ENCODE data around the gene GK. TPM values are rescaled to one million over a fixed set of nuclear protein-coding genes. Genes with fewer than 3 reads are reported as not detected.
"Not testable (repeated sequence)": the region's sequence is repeated elsewhere in the genome, so short reads cannot be mapped to it uniquely, and the experiment has no call there.

Gene GK
- total RNA-seq, 1 experiment from 2014 or later, result 9.6 TPM

DNA sequence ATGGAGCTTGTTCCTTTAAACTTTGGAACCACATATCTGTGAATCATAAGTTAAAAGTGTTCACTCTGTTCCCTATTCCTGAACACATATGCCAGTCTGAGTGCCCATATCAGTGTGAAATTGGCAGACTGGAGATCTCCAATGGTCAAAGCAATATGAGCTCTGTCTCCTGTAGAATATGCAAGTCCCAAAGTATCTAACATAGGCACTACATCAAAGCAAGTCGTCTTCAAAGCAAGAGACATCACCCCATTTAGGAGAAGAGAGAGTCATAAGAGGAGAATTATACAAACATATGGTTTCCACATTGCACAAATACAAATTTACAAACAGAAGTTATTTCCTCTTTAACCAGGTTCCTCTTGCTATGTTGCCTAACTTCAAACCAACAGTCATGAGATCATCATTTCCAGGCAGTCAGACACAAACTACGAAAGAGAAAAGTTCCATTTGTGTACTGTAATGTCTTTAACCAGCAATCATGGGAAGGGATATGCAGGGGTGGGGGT is 9.9 kb upstream of the GK start:
- no peak for DNase-seq (ENCODE audit: low read depth, low spot score)
- in situ Hi-C loops (cut with HindIII; ENCODE audit: low pct_unique_long_range_greater_than_20kb, low sequenced_read_pairs), result no loop called here

DNA sequence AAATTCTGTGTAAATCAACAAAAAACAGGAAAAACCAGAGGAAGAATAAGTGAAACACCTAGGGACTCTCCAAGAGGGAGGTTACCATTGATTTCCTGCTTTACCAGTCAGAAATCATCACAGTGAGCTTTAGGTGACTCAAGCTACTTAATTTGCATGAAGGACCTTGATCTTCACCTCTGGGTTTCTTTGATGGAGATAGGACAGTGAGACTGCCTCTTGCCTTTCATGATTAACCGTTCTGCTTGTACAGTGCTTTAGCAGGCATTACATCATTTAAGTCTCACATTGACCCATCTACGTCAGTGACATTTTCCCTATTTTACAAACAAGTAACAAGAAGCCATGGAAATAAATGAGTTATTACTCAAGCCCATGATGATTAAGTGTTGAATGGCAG is 3.4 kb upstream of the GK start:
- DNase-seq (ENCODE audit: low read depth, low spot score), result no peak
- in situ Hi-C loops (cut with HindIII; ENCODE audit: low pct_unique_long_range_greater_than_20kb, low sequenced_read_pairs), result no loop called here

DNA sequence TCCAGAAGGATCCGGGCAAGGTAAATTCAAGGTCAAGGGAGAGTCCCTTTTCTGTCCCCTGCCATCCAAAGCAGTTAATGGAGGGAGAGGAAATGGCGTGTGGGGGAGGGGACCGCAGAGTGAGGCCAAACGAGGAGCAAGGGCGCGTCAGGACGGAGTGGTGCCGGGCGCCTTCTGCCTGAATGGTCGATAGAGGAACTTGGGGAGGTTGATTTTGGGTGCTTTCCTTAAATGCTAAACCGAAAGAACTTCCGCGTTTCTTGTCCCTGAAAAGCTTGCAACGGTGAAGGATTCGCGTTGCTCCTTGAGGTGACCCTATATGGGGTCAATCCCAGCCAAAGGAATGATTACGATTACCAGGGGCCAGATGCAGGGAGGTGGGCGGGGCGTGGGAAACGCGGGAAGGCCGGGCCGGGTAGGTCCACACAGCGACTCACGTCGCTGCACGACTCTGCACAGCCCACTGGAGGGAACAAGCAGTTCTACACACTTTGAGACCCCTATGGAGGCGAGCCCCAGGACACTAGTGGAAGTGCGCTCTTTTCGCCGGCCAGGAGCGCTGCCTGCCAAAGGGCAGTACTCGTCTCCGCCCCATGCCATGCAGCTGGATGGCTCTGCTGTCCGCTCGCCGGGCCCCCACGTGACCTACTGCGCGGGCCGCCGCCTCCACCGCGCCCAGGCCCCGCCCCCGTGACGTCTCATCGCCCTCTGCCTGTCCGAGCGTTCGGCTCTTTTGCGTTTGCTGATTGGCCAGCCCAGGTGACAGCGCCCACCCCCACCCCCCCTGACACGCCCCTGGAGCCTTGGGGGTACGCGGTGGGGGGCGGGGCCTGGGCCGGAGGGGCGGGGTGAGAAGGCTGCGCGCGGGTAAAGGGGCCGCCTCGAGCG is 452 bp upstream of the GK start:
- in situ Hi-C loops (cut with HindIII; ENCODE audit: low pct_unique_long_range_greater_than_20kb, low sequenced_read_pairs), result no loop called here
- peak; percentile 93 for DNase-seq (ENCODE audit: low read depth, low spot score)

GRCh38 chrX:30654386-30654785 is 1.2 kb downstream of the GK start:
- in situ Hi-C loops (cut with HindIII; ENCODE audit: low pct_unique_long_range_greater_than_20kb, low sequenced_read_pairs); DNase-seq (ENCODE audit: low read depth, low spot score): not testable (repeated sequence)

- in situ Hi-C loops (cut with HindIII; ENCODE audit: low pct_unique_long_range_greater_than_20kb, low sequenced_read_pairs), result no loop called here
- no peak for DNase-seq (ENCODE audit: low read depth, low spot score)
Measured at GRCh38 chrX:30654989-30655607, 1.9 kb downstream of the GK start.

GRCh38 chrX:30655991-30656390 is 2.8 kb downstream of the GK start:
- DNase-seq (ENCODE audit: low read depth, low spot score), result no peak
- in situ Hi-C loops (cut with HindIII; ENCODE audit: low pct_unique_long_range_greater_than_20kb, low sequenced_read_pairs), result no loop called here

- DNase-seq (ENCODE audit: low read depth, low spot score), result no peak
- in situ Hi-C loops (cut with HindIII; ENCODE audit: low pct_unique_long_range_greater_than_20kb, low sequenced_read_pairs), result no loop called here
Measured at GRCh38 chrX:30657196-30658161, 4.3 kb downstream of the GK start.

- DNase-seq (ENCODE audit: low read depth, low spot score), result peak; percentile 71
- in situ Hi-C loops (cut with HindIII; ENCODE audit: low pct_unique_long_range_greater_than_20kb, low sequenced_read_pairs), result no loop called here
Measured at GRCh38 chrX:30659421-30659820, 6.2 kb downstream of the GK start.

- DNase-seq (ENCODE audit: low read depth, low spot score), result no peak
- in situ Hi-C loops (cut with HindIII; ENCODE audit: low pct_unique_long_range_greater_than_20kb, low sequenced_read_pairs), result no loop called here
Measured at GRCh38 chrX:30661228-30661627, 8.0 kb downstream of the GK start.

- DNase-seq (ENCODE audit: low read depth, low spot score), result no peak
- in situ Hi-C loops (cut with HindIII; ENCODE audit: low pct_unique_long_range_greater_than_20kb, low sequenced_read_pairs), result no loop called here
Measured at GRCh38 chrX:30663322-30663721, 10.1 kb downstream of the GK start.

DNA sequence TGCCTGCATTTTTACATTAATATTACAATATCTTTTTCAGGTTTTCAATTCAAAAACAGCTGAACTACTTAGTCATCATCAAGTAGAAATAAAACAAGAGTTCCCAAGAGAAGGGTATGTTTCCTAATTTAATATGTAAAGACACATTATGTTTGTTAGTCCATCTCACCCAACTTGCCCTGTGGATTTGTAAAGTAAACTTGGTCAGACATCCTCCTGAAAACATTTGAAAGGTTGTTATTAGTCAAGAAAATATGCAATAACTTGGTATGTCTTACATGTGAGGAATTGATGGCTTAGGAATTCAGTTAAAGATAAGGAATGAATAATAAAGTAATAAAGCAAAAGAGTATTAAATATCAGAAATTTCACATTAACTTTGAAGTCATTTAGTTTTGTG is 12.2 kb downstream of the GK start:
- in situ Hi-C loops (cut with HindIII; ENCODE audit: low pct_unique_long_range_greater_than_20kb, low sequenced_read_pairs), result no loop called here
- no peak for DNase-seq (ENCODE audit: low read depth, low spot score)

- in situ Hi-C loops (cut with HindIII; ENCODE audit: low pct_unique_long_range_greater_than_20kb, low sequenced_read_pairs), result no loop called here
- no peak for DNase-seq (ENCODE audit: low read depth, low spot score)
Measured at GRCh38 chrX:30666094-30666493, 12.9 kb downstream of the GK start.

- in situ Hi-C loops (cut with HindIII; ENCODE audit: low pct_unique_long_range_greater_than_20kb, low sequenced_read_pairs), result no loop called here
- no peak for DNase-seq (ENCODE audit: low read depth, low spot score)
Measured at GRCh38 chrX:30668581-30668980, 15.4 kb downstream of the GK start.

DNA sequence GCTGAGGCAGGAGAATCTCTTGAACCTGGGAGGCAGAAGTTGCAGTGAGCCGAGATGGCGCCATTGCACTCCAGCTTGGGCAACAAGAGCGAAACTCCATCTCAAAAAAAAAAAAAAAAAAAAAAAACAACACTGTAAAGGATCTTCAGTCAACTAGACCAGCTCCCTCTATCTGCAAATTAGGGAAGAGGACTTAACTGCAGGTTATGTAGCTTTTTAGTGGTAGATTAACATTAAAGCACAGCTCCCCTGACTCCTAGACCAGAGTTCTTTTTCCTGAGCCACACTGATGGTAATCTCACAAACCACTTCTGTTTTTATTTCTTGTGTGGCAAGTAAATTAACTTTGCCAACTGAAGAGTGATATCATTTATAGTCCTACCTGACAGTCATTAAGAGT is 18.0 kb downstream of the GK start:
- in situ Hi-C loops (cut with HindIII; ENCODE audit: low pct_unique_long_range_greater_than_20kb, low sequenced_read_pairs); DNase-seq (ENCODE audit: low read depth, low spot score): not testable (repeated sequence)

DNA sequence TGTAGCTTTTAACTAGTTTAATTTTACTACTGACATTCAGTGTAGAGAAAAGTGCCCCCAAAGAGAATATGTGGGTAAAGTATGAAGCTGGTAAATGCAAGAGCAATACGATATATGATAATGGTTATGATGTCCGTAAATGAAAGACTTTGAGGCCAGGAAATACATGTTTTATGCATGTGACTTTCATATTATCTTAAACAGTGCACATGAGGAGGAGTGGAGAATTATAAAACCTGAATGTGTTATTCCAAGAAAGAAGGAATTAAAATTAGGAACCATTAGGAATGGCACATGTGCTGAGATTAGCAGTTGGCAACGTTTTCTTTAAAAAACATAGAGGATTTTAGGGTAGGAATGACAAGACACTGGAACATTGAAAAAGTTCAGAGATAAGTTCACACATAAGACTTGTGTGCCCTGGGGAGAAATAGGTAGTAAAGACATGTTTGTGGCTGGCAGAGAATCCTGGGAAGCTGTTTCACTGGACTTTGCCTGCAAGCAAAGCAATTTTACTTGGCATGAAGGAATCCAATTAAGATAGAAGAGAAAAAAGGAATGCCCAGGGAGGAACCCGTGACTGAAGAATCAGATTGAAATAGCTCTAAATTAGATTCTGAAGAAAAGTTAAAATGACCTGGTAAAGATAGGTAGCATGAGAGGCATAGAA is 20.0 kb downstream of the GK start:
- DNase-seq (ENCODE audit: low read depth, low spot score), result no peak
- in situ Hi-C loops (cut with HindIII; ENCODE audit: low pct_unique_long_range_greater_than_20kb, low sequenced_read_pairs), result no loop called here

DNA sequence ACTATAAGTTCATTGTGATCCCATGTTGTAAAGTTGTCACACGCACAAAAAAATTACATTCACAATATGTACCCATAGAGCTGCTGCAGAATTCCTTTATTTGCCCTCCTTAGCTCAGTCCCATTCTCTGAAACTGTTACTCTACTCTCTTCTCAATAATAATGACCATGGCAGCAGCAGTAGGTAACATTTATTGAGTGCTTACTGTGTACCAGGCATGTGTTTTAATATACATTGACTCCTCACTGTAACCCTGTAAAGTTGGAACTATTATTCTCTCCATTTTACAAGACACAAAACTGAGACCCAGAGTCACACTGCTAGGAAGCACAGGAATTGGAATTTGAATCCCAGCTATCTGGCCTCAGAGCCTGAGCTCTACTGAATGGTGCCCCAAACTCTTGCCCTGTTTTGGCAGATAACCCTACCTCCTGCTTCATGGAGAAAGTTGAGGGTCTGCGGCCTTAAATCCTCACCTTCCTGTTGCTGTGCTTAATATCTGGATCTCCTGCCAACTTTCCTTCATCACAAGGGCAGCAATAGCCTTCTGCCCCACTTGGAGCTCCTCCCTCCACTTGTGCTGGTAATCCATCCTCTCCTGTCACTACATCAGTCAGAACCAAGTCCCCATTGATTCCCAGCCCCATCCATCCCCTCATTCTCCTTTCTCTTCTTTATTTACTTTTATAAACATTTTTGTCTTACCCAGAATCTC is 20.8 kb downstream of the GK start:
- in situ Hi-C loops (cut with HindIII; ENCODE audit: low pct_unique_long_range_greater_than_20kb, low sequenced_read_pairs), result no loop called here
- no peak for DNase-seq (ENCODE audit: low read depth, low spot score)

GRCh38 chrX:30674799-30675198 is 21.6 kb downstream of the GK start:
- in situ Hi-C loops (cut with HindIII; ENCODE audit: low pct_unique_long_range_greater_than_20kb, low sequenced_read_pairs), result no loop called here
- DNase-seq (ENCODE audit: low read depth, low spot score), result no peak
